Immature natural killer cell (primary cell): Measurements from ENCODE around the gene MRPL36. TPM values are rescaled to one million over a fixed set of nuclear protein-coding genes. Genes with fewer than 3 reads are reported as not detected.
"Not testable (repeated sequence)": the region's sequence is repeated elsewhere in the genome, so short reads cannot be mapped to it uniquely, and the experiment has no call there.

Experiments
- DNase-seq, 3 donors: peaks; one replicate each; pipeline ENCODE4 v3.0.0; 2022; ENCODE audit warnings: mixed read lengths in 1 of 3
- H3K27ac Mint-ChIP-seq, 6 donors: one replicate each; pipeline ENCODE4 v1.8.0; 2020; ENCODE audit warnings: mixed read lengths in 6 of 6, mild to moderate bottlenecking in 5 of 6, inconsistent platforms in 4 of 6, moderate library complexity in 3 of 6
- H3K27me3 Mint-ChIP-seq, 3 donors: one replicate each; pipeline ENCODE4 v1.8.0; 2020 to 2021; ENCODE audit warnings: low read depth in 3 of 3, mild to moderate bottlenecking in 3 of 3, mixed read lengths in 3 of 3, moderate library complexity in 3 of 3, inconsistent platforms in 1 of 3
- H3K36me3 Mint-ChIP-seq, 3 donors: one replicate each; pipeline ENCODE4 v1.8.0; 2020; ENCODE audit warnings: mixed read lengths in 3 of 3, inconsistent platforms in 2 of 3, mild to moderate bottlenecking in 2 of 3
- H3K4me1 Mint-ChIP-seq, 2 donors: one replicate each; pipeline ENCODE4 v1.8.0; 2020; ENCODE audit warnings: inconsistent platforms in 2 of 2, mild to moderate bottlenecking in 2 of 2, mixed read lengths in 2 of 2, moderate library complexity in 1 of 2
- H3K4me3 Mint-ChIP-seq, 5 donors: one replicate each; pipeline ENCODE4 v1.8.0; 2020; ENCODE audit warnings: mild to moderate bottlenecking in 5 of 5, mixed read lengths in 5 of 5, inconsistent platforms in 3 of 5, moderate library complexity in 3 of 5
- H3K9me3 Mint-ChIP-seq, 6 donors: one replicate each; pipeline ENCODE4 v1.8.0; 2020; ENCODE audit warnings: mild to moderate bottlenecking in 6 of 6, mixed read lengths in 6 of 6, inconsistent platforms in 4 of 6, moderate library complexity in 3 of 6
- polyA plus RNA-seq, 3 donors: library from polyadenylated mRNA; unstranded; fragments of 300-500 nt; fragmentation: Illumina TruSeq; gene quantifications; one replicate each; pipeline ENCODE4 v1.2.3, GENCODE V29; 2021

MRPL36 gene
- polyA plus RNA-seq, 3 donors from 2014 or later = 86.5 to 142 (median 87.6) TPM

GRCh38 chr5:1826235-1826980 is 26.8 kb upstream of the MRPL36 start:
- peaks cover 10 to 25% (median 17%) of the 10 kb centered on the region in 3 donors for H3K36me3 Mint-ChIP-seq
- DNase-seq = no peak
- H3K4me1 Mint-ChIP-seq = peaks cover 0 to 1% of the 10 kb centered on the region in 2 donors
- no peaks in the 10 kb centered on the region for H3K9me3 Mint-ChIP-seq
- no peak overlapping the region for H3K4me3 Mint-ChIP-seq
- H3K27ac Mint-ChIP-seq = no peak overlapping the region
- no peaks in the 10 kb centered on the region for H3K27me3 Mint-ChIP-seq

- no peak overlapping the region for H3K4me3 Mint-ChIP-seq
- H3K4me1 Mint-ChIP-seq = peaks cover 0 to 1% of the 10 kb centered on the region in 2 donors
- H3K9me3 Mint-ChIP-seq = no peaks in the 10 kb centered on the region
- peaks cover 11 to 28% (median 13%) of the 10 kb centered on the region in 3 donors for H3K36me3 Mint-ChIP-seq
- no peaks in the 10 kb centered on the region for H3K27me3 Mint-ChIP-seq
- no peak overlapping the region for H3K27ac Mint-ChIP-seq
- DNase-seq = no peak
These were observed 25.5 kb upstream of the MRPL36 start for GRCh38 chr5:1824903-1825841.

GRCh38 chr5:1824109-1824821 is 24.6 kb upstream of the MRPL36 start:
- H3K27ac Mint-ChIP-seq = no peak overlapping the region
- DNase-seq = no peak
- H3K4me1 Mint-ChIP-seq = peaks cover 1 to 2% of the 10 kb centered on the region in 2 donors
- H3K4me3 Mint-ChIP-seq = no peak overlapping the region
- no peaks in the 10 kb centered on the region for H3K9me3 Mint-ChIP-seq
- peaks cover 5 to 31% (median 13%) of the 10 kb centered on the region in 3 donors for H3K36me3 Mint-ChIP-seq
- H3K27me3 Mint-ChIP-seq = no peaks in the 10 kb centered on the region

GRCh38 chr5:1823381-1824034 is 23.9 kb upstream of the MRPL36 start:
- Mint-ChIP-seq H3K4me1 (peaks cover 1 to 10% of the 10 kb centered on the region in 2 donors), H3K4me3 (no peak overlapping the region), H3K9me3 (no peaks in the 10 kb centered on the region), H3K27me3 (no peaks in the 10 kb centered on the region), H3K27ac (no peak overlapping the region), H3K36me3 (peaks cover 5 to 36% (median 20%) of the 10 kb centered on the region in 3 donors)
- no peak for DNase-seq

- no peaks in the 10 kb centered on the region for H3K27me3 Mint-ChIP-seq
- no peak overlapping the region for H3K27ac Mint-ChIP-seq
- H3K4me3 Mint-ChIP-seq = no peak overlapping the region
- peaks cover 0 to 15% of the 10 kb centered on the region in 2 donors for H3K4me1 Mint-ChIP-seq
- peaks cover 9 to 47% (median 31%) of the 10 kb centered on the region in 3 donors for H3K36me3 Mint-ChIP-seq
- H3K9me3 Mint-ChIP-seq = no peaks in the 10 kb centered on the region
- no peak for DNase-seq
These were observed 22.2 kb upstream of the MRPL36 start for GRCh38 chr5:1821862-1822261.

- Mint-ChIP-seq H3K27ac (no peak overlapping the region), H3K27me3 (peaks cover 0 to 3% (median 0%) of the 10 kb centered on the region in 3 donors), H3K4me1 (peaks cover 1 to 15% of the 10 kb centered on the region in 2 donors), H3K9me3 (no peaks in the 10 kb centered on the region), H3K4me3 (no peak overlapping the region), H3K36me3 (peaks cover 15 to 51% (median 37%) of the 10 kb centered on the region in 3 donors)
- no peak for DNase-seq
These were observed 21.3 kb upstream of the MRPL36 start for GRCh38 chr5:1820926-1821325.

- Mint-ChIP-seq H3K9me3 (no peaks in the 10 kb centered on the region), H3K4me3 (no peak overlapping the region), H3K4me1 (peaks cover 1 to 15% of the 10 kb centered on the region in 2 donors), H3K27ac (no peak overlapping the region), H3K36me3 (peaks cover 19 to 53% (median 40%) of the 10 kb centered on the region in 3 donors), H3K27me3 (peaks cover 0 to 3% (median 0%) of the 10 kb centered on the region in 3 donors)
- no peak for DNase-seq
These were observed 20.7 kb upstream of the MRPL36 start for GRCh38 chr5:1820381-1820780.

GRCh38 chr5:1819458-1819857 is 19.8 kb upstream of the MRPL36 start:
- Mint-ChIP-seq H3K27me3 (peaks cover 0 to 3% (median 3%) of the 10 kb centered on the region in 3 donors), H3K27ac (no peak overlapping the region), H3K9me3 (no peaks in the 10 kb centered on the region), H3K4me1 (peaks cover 1 to 15% of the 10 kb centered on the region in 2 donors), H3K36me3 (peaks cover 24 to 59% (median 48%) of the 10 kb centered on the region in 3 donors), H3K4me3 (no peak overlapping the region)
- DNase-seq = no peak

- H3K27ac Mint-ChIP-seq = peak overlapping the region in 1 of 6 donors; percentile 28
- DNase-seq = no peak
- no peaks in the 10 kb centered on the region for H3K9me3 Mint-ChIP-seq
- peaks cover 1 to 15% of the 10 kb centered on the region in 2 donors for H3K4me1 Mint-ChIP-seq
- peaks cover 31 to 65% (median 48%) of the 10 kb centered on the region in 3 donors for H3K36me3 Mint-ChIP-seq
- no peak overlapping the region for H3K4me3 Mint-ChIP-seq
- peaks cover 0 to 3% (median 3%) of the 10 kb centered on the region in 3 donors for H3K27me3 Mint-ChIP-seq
These were observed 19.1 kb upstream of the MRPL36 start for GRCh38 chr5:1818784-1819183.

- H3K27me3 Mint-ChIP-seq = peaks cover 0 to 3% (median 3%) of the 10 kb centered on the region in 3 donors
- no peak for DNase-seq
- H3K4me1 Mint-ChIP-seq = peaks cover 1 to 15% of the 10 kb centered on the region in 2 donors
- H3K27ac Mint-ChIP-seq = no peak overlapping the region
- H3K4me3 Mint-ChIP-seq = no peak overlapping the region
- no peaks in the 10 kb centered on the region for H3K9me3 Mint-ChIP-seq
- peaks cover 33 to 65% (median 48%) of the 10 kb centered on the region in 3 donors for H3K36me3 Mint-ChIP-seq
These were observed 17.8 kb upstream of the MRPL36 start for GRCh38 chr5:1817261-1818043.

- DNase-seq, H3K27ac Mint-ChIP-seq, H3K9me3 Mint-ChIP-seq, H3K27me3 Mint-ChIP-seq, H3K4me3 Mint-ChIP-seq: not testable (repeated sequence)
- H3K4me1 Mint-ChIP-seq = peaks cover 1 to 19% of the 10 kb centered on the region in 2 donors
- H3K36me3 Mint-ChIP-seq = peaks cover 37 to 65% (median 43%) of the 10 kb centered on the region in 3 donors
These were observed 17.0 kb upstream of the MRPL36 start for GRCh38 chr5:1816495-1817089.

- peaks cover 1 to 26% of the 10 kb centered on the region in 2 donors for H3K4me1 Mint-ChIP-seq
- H3K27ac Mint-ChIP-seq = no peak overlapping the region
- H3K27me3 Mint-ChIP-seq = peaks cover 0 to 3% (median 3%) of the 10 kb centered on the region in 3 donors
- no peaks in the 10 kb centered on the region for H3K9me3 Mint-ChIP-seq
- H3K4me3 Mint-ChIP-seq = no peak overlapping the region
- peaks cover 36 to 65% (median 39%) of the 10 kb centered on the region in 3 donors for H3K36me3 Mint-ChIP-seq
- DNase-seq = no peak
These were observed 16.2 kb upstream of the MRPL36 start for GRCh38 chr5:1815881-1816292.
